Lower lobe of right lung (tissue), 2 donors: ENCODE results near the gene TNFRSF19. TPM values are rescaled to one million over a fixed set of nuclear protein-coding genes. Genes with fewer than 3 reads are reported as not detected.

Source experiments
- ATAC-seq, 2 donors: fragments of 200-7000 bp; cut with Tn5 transposase; one replicate each; pipeline ENCODE4 v1.9.1; 2020 to 2022; ENCODE audit warnings: mild to moderate bottlenecking in 2 of 2, moderate library complexity in 2 of 2
- DNase-seq: peaks from one replicate; pipeline ENCODE4 v3.0.0-alpha.2; 2020
- H3K27ac ChIP-seq: fragments of 200-600 bp; one replicate; pipeline ENCODE4 v1.8.0; 2022
- H3K27me3 ChIP-seq: fragments of 200-600 bp; one replicate; pipeline ENCODE4 v1.8.0; 2022; ENCODE audit warnings: low read depth
- H3K36me3 ChIP-seq: fragments of 200-600 bp; one replicate; pipeline ENCODE4 v1.8.0; 2022; ENCODE audit warnings: mild to moderate bottlenecking
- H3K4me1 ChIP-seq: fragments of 200-600 bp; one replicate; pipeline ENCODE4 v1.8.0; 2022
- H3K4me3 ChIP-seq: fragments of 200-600 bp; one replicate; pipeline ENCODE4 v1.8.0; 2022; ENCODE audit warnings: mild to moderate bottlenecking
- H3K9me3 ChIP-seq: fragments of 200-600 bp; one replicate; pipeline ENCODE4 v1.8.0; 2022
- CTCF ChIP-seq: fragments of 200-600 bp; IDR thresholded peaks from one replicate; pipeline ENCODE4 v1.8.0; 2022; ENCODE audit warnings: antibody characterized with exemption, mild to moderate bottlenecking
- intact Hi-C: fragments of 100-400 bp; cut with DNase I; formaldehyde crosslinking; loops from one replicate; pipeline ENCODE4 v1.11.0; 2022
- total RNA-seq: library from RNA; stranded (reverse); fragmentation: NEBNext Ultra II Directional; extraction: Animal tissue kit (Norgen Biotek cat#: 25700); gene quantifications from one replicate; pipeline ENCODE4 v1.2.1, GENCODE V29; 2021
- donor health status: DM: no; HTN: yes; CAD: no; lungs with severe emphysema.

Gene TNFRSF19
- total RNA-seq, 1 donor from 2014 or later: 21.1 TPM

- Histone ChIP-seq H3K27ac (no peak overlapping the region), H3K27me3 (no peaks in the 10 kb centered on the region), H3K4me3 (no peak overlapping the region), H3K4me1 (peaks cover 4% of the 10 kb centered on the region), H3K36me3 (no peaks in the 10 kb centered on the region), H3K9me3 (no peaks in the 10 kb centered on the region)
- no peak for ATAC-seq
- DNase-seq: no peak
- TF ChIP-seq CTCF: no peak
- intact Hi-C loops: no loop called here
Observed at GRCh38 chr13:23710366-23710765, 140.2 kb downstream of the TNFRSF19 start.

GRCh38 chr13:23711355-23711754 lies 141.1 kb downstream of the TNFRSF19 start:
- H3K27me3 ChIP-seq: no peaks in the 10 kb centered on the region
- H3K4me1 ChIP-seq: no peaks in the 10 kb centered on the region
- intact Hi-C loops: no loop called here
- H3K27ac ChIP-seq: no peak overlapping the region
- no peak for ATAC-seq
- H3K4me3 ChIP-seq: no peak overlapping the region
- no peak for DNase-seq
- no peaks in the 10 kb centered on the region for H3K36me3 ChIP-seq
- no peak for TF ChIP-seq CTCF
- no peaks in the 10 kb centered on the region for H3K9me3 ChIP-seq

GRCh38 chr13:23714672-23715071 lies 144.5 kb downstream of the TNFRSF19 start:
- no peak for DNase-seq
- no peak for TF ChIP-seq CTCF
- intact Hi-C loops: no loop called here

GRCh38 chr13:23715092-23715761 lies 145.0 kb downstream of the TNFRSF19 start:
- no peaks in the 10 kb centered on the region for H3K36me3 ChIP-seq
- intact Hi-C loops: no loop called here
- ATAC-seq (no peak), DNase-seq (no peak)
- no peaks in the 10 kb centered on the region for H3K9me3 ChIP-seq
- TF ChIP-seq CTCF: no peak
- H3K27ac ChIP-seq: no peak overlapping the region
- no peaks in the 10 kb centered on the region for H3K27me3 ChIP-seq
- H3K4me3 ChIP-seq: no peak overlapping the region
- H3K4me1 ChIP-seq: no peaks in the 10 kb centered on the region

More at GRCh38 chr13:23714672-23715071, 144.5 kb downstream of the TNFRSF19 start:
- Histone ChIP-seq H3K4me1 (no peaks in the 10 kb centered on the region), H3K4me3 (no peak overlapping the region), H3K27ac (no peak overlapping the region), H3K9me3 (no peaks in the 10 kb centered on the region), H3K36me3 (no peaks in the 10 kb centered on the region), H3K27me3 (no peaks in the 10 kb centered on the region)
- ATAC-seq: no peak

- DNase-seq: no peak
- ATAC-seq: peak; percentile 68 to 82
- intact Hi-C loops: no loop called here
- Histone ChIP-seq H3K27ac (no peak overlapping the region), H3K9me3 (no peaks in the 10 kb centered on the region), H3K27me3 (no peaks in the 10 kb centered on the region), H3K36me3 (no peaks in the 10 kb centered on the region), H3K4me3 (no peak overlapping the region), H3K4me1 (no peaks in the 10 kb centered on the region)
- TF ChIP-seq CTCF: peak; percentile 46
Observed at GRCh38 chr13:23715762-23716235, 145.6 kb downstream of the TNFRSF19 start.
